HepG2 (cell line): ENCODE measurements around the gene WDR82. TPM values are rescaled to one million over a fixed set of nuclear protein-coding genes. Genes with fewer than 3 reads are reported as not detected.

Experiments
- ASH2L ChIP-seq: fragments of 300-600, 200-600 bp; sonication (generic); IDR thresholded peaks from 2 replicates; pipeline ENCODE4 v1.7.0; 2017; ENCODE audit warnings: low read depth, mild to moderate bottlenecking, moderate library complexity, mixed read lengths, low read length; ENCODE audit not compliant: insufficient read length
- CTCF ChIP-seq: sonication (generic); formaldehyde crosslinking; IDR thresholded peaks from 2 replicates; pipeline ENCODE4 v1.5.0; 2020; ENCODE audit warnings: mild to moderate bottlenecking, missing genetic modification reagents, moderate library complexity
- GMEB1 ChIP-seq: sonication (generic); formaldehyde crosslinking; IDR thresholded peaks from 2 replicates; pipeline ENCODE4 v1.5.1; 2020; ENCODE audit warnings: missing genetic modification reagents, mild to moderate bottlenecking, borderline replicate concordance
- HMGA1 ChIP-seq: sonication (generic); formaldehyde crosslinking; conservative IDR thresholded peaks from 2 replicates; pipeline ENCODE4 v1.4.0; 2020; ENCODE audit warnings: missing genetic modification reagents
- KDM5A ChIP-seq: fragments of 200-600 bp; sonication (generic); IDR thresholded peaks from 2 replicates; pipeline ENCODE4 v1.7.0; 2018; ENCODE audit warnings: antibody characterized with exemption, mild to moderate bottlenecking, low read length, borderline replicate concordance
- MAFF ChIP-seq: IDR thresholded peaks from 2 replicates; pipeline ENCODE4 v1.6.1; 2011; ENCODE audit warnings: low read depth, low read length, improper control_type of control experiment
- NFATC3 ChIP-seq: sonication (generic); formaldehyde crosslinking; IDR thresholded peaks from 2 replicates; pipeline ENCODE4 v1.5.1; 2020; ENCODE audit warnings: mild to moderate bottlenecking, missing genetic modification reagents
- NR2F1 ChIP-seq, 2 experiments: fragments of 450-650 bp in 1 of 2; formaldehyde crosslinking in 1 of 2; IDR thresholded peaks; 2 replicates each; pipeline versions ENCODE4 v1.5.0 to v1.6.1; 2016 to 2020; ENCODE audit warnings: mild to moderate bottlenecking in 1 of 2, missing compliant biosample characterization in 1 of 2, missing genetic modification reagents in 1 of 2, moderate library complexity in 1 of 2
- PAF1 ChIP-seq: IDR thresholded peaks from 2 replicates; pipeline ENCODE4 v1.6.1; 2016; ENCODE audit warnings: missing genetic modification reagents, missing compliant biosample characterization
- REST ChIP-seq, 2 experiments: IDR thresholded peaks; 2 replicates each; pipeline ENCODE4 v1.6.1; 2011 to 2012; ENCODE audit warnings: low read length in 2 of 2, borderline replicate concordance in 1 of 2, low read depth in 1 of 2, mild to moderate bottlenecking in 1 of 2, moderate library complexity in 1 of 2
- SMARCC2 ChIP-seq: fragments of 450-650 bp; IDR thresholded peaks from 2 replicates; pipeline ENCODE4 v1.6.1; 2017; ENCODE audit warnings: antibody characterized with exemption, mild to moderate bottlenecking
- SRSF4 ChIP-seq: fragments of 200-400 bp; formaldehyde crosslinking; IDR thresholded peaks from one replicate; pipeline ENCODE4 v1.6.1; 2018; ENCODE audit warnings: mild to moderate bottlenecking, low read depth, low read length, moderate library complexity; ENCODE audit not compliant: poor library complexity, severe bottlenecking
- TFDP2 ChIP-seq: sonication (generic); formaldehyde crosslinking; IDR thresholded peaks from 2 replicates; pipeline ENCODE4 v1.4.0; 2020; ENCODE audit warnings: missing genetic modification reagents
- YEATS2 ChIP-seq: sonication (generic); formaldehyde crosslinking; IDR thresholded peaks from 2 replicates; pipeline ENCODE4 v1.4.0; 2020; ENCODE audit warnings: missing genetic modification reagents, borderline replicate concordance
- ZBTB21 ChIP-seq: sonication (generic); formaldehyde crosslinking; IDR thresholded peaks from 2 replicates; pipeline ENCODE4 v1.4.0; 2020; ENCODE audit warnings: missing genetic modification reagents
- ZNF329 ChIP-seq: sonication (generic); formaldehyde crosslinking; IDR thresholded peaks from 2 replicates; pipeline ENCODE4 v1.9.0; 2021; ENCODE audit warnings: low read depth, mild to moderate bottlenecking, missing genetic modification reagents
- ZNF441 ChIP-seq: sonication (generic); formaldehyde crosslinking; IDR thresholded peaks from 2 replicates; pipeline ENCODE4 v1.7.0; 2021; ENCODE audit warnings: missing genetic modification reagents, borderline replicate concordance
- ZNF496 ChIP-seq: sonication (generic); formaldehyde crosslinking; IDR thresholded peaks from 2 replicates; pipeline ENCODE4 v1.8.1; 2023; ENCODE audit warnings: mild to moderate bottlenecking, moderate library complexity, missing genetic modification reagents; ENCODE audit not compliant: insufficient replicate concordance
- ZNF772 ChIP-seq: sonication (generic); formaldehyde crosslinking; IDR thresholded peaks from 2 replicates; pipeline ENCODE4 v1.5.0; 2020; ENCODE audit warnings: mild to moderate bottlenecking, missing genetic modification reagents
- polyA plus RNA-seq, 8 experiments: library from polyadenylated mRNA; depleted of rRNA in 3 of 8; stranded (reverse) in 7 of 8; unstranded in 1 of 8; fragments of >200 nt; fragmentation: Illumina TruSeq in 4 of 8; extraction: Trizol in 4 of 8; gene quantifications; 2 replicates each; pipeline versions ENCODE4 v1.2.1 to v1.2.3, GENCODE V29; 2011 to 2016; ENCODE audit warnings: low read depth in 4 of 8, missing spikeins in 1 of 8, mixed read lengths in 1 of 8; ENCODE audit not compliant: insufficient read depth in 1 of 8
- total RNA-seq, 5 experiments: library from RNA; depleted of rRNA; stranded (reverse); fragments of >200 nt; fragmentation: Illumina TruSeq; extraction: Trizol; gene quantifications; 2 replicates each; pipeline ENCODE4 v1.2.3, GENCODE V29; 2016; ENCODE audit warnings: low read depth in 1 of 5

WDR82 gene
- total and polyA plus RNA-seq, 2 of the 13 experiments (the other 11 are each of a cell fraction or from before 2014, with no cell fraction given): 39.1 to 59.5 TPM

- 0 out of 4 replicates have a peak, but pooled peaks of 1 of the 2 experiments have one; percentile 25 for TF ChIP-seq REST (IDR thresholded peaks at IDR 0.05; ENCODE audit: borderline replicate concordance in 1 of 2, low read depth in 1 of 2, low read length in 2 of 2)
- TF ChIP-seq ZNF329 (CRISPR knock-in tag): 0 out of 2 replicates have a peak, but pooled peaks have one; percentile 16
- TF ChIP-seq ASH2L: peak; percentile 2
- no peak for TF ChIP-seq NFATC3 (CRISPR knock-in tag)
- TF ChIP-seq ZNF441 (CRISPR knock-in tag): peak; percentile 81; the same call in 1 of the 2 replicates
- no peak for TF ChIP-seq ZNF772
- no peak for TF ChIP-seq SMARCC2
- no peak; the same call in 1 of the 2 replicates for TF ChIP-seq KDM5A
- no peak for TF ChIP-seq PAF1 (CRISPR knock-in tag)
- TF ChIP-seq MAFF: no peak
- TF ChIP-seq GMEB1 (CRISPR knock-in tag): no peak
- no peak for TF ChIP-seq ZNF496
- TF ChIP-seq ZBTB21: no peak
- peak in 1 of 2 experiments; percentile 84; a peak in 2 of 4 replicates for TF ChIP-seq NR2F1 (CRISPR knock-in tag; IDR thresholded peaks at IDR 0.05)
- TF ChIP-seq TFDP2 (CRISPR knock-in tag): peak; percentile 38; the same call in 1 of the 2 replicates
- no peak for TF ChIP-seq CTCF (CRISPR knock-in tag)
- no peak for TF ChIP-seq HMGA1 (CRISPR knock-in tag)
- TF ChIP-seq SRSF4: no peak
- no peak for TF ChIP-seq YEATS2 (CRISPR knock-in tag)
These were observed 1.1 kb downstream of the WDR82 start (continued) for GRCh38 chr3:52277071-52277964.
